Caco-2 (cell line): ENCODE results near the gene GNG3. TPM values are rescaled to one million over a fixed set of nuclear protein-coding genes. Genes with fewer than 3 reads are reported as not detected.
"Not testable (repeated sequence)": the region's sequence is repeated elsewhere in the genome, so short reads cannot be mapped to it uniquely, and the experiment has no call there.

Source experiments
- BruUV-seq: library from RNA; stranded (reverse); fragments of 400-500 nt; replicated peaks from 2 replicates; lab custom pipeline; 2021; lab: Mats Ljungman, UMichigan
- CTCF ChIA-PET: fragments of 300-600 bp; sonication (Branson Sonifier 250); formaldehyde crosslinking; loops from one replicate; lab custom pipeline; 2022; ENCODE audit warnings: antibody characterized with exemption; lab: Charles Lee
- POLR2A ChIA-PET: fragments of 300-600 bp; sonication (Branson Sonifier 250); formaldehyde crosslinking; loops from one replicate; lab custom pipeline; 2022; ENCODE audit warnings: antibody characterized with exemption; lab: Charles Lee
- DNase-seq, 2 experiments: peaks; one replicate each; pipeline versions ENCODE4 v3.0.0 to v3.0.0-alpha.2; 2020 to 2022
- H3K27me3 ChIP-seq: replicated peaks from 2 replicates; pipeline ENCODE4 v1.6.0; 2011; ENCODE audit warnings: low read length; ENCODE audit not compliant: control insufficient read depth, insufficient read depth
- H3K36me3 ChIP-seq: 2 replicates; pipeline ENCODE4 v1.5.1; 2011; ENCODE audit warnings: low read length; ENCODE audit not compliant: control insufficient read depth, insufficient read depth
- H3K4me1 ChIP-seq: fragments of 250-450 bp; sonication (Bioruptor Pico); 2 replicates; pipeline ENCODE4 v1.5.1; 2020; ENCODE audit warnings: mild to moderate bottlenecking
- H3K4me3 ChIP-seq: 2 replicates; pipeline ENCODE4 v1.5.1; 2011; ENCODE audit warnings: low read depth, mild to moderate bottlenecking, control low read depth, low read length
- H3K9me3 ChIP-seq: fragments of 250-450 bp; sonication (Bioruptor Pico); 2 replicates; pipeline ENCODE4 v1.5.1; 2020; ENCODE audit warnings: mild to moderate bottlenecking, moderate library complexity
- H3K27ac Mint-ChIP-seq: one replicate; pipeline ENCODE4 v1.8.0; 2022; ENCODE audit warnings: mixed read lengths; ENCODE audit not compliant: unreplicated experiment
- H3K27me3 Mint-ChIP-seq: one replicate; pipeline ENCODE4 v1.8.0; 2022; ENCODE audit warnings: mixed read lengths; ENCODE audit not compliant: insufficient read depth, unreplicated experiment
- H3K36me3 Mint-ChIP-seq: one replicate; pipeline ENCODE4 v1.8.0; 2022; ENCODE audit warnings: mild to moderate bottlenecking, mixed read lengths; ENCODE audit not compliant: insufficient read depth, unreplicated experiment
- H3K4me1 Mint-ChIP-seq: one replicate; pipeline ENCODE4 v1.8.0; 2022; ENCODE audit warnings: low read depth, mixed read lengths; ENCODE audit not compliant: unreplicated experiment
- H3K4me3 Mint-ChIP-seq: one replicate; pipeline ENCODE4 v1.8.0; 2022; ENCODE audit warnings: mild to moderate bottlenecking, moderate library complexity, mixed read lengths; ENCODE audit not compliant: unreplicated experiment
- H3K9me3 Mint-ChIP-seq: one replicate; pipeline ENCODE4 v1.8.0; 2022; ENCODE audit warnings: mixed read lengths; ENCODE audit not compliant: unreplicated experiment
- intact Hi-C: fragments of 100-400 bp; cut with micrococcal nuclease; formaldehyde crosslinking; loops from one replicate; pipeline ENCODE4 v1.10.0; 2022; ENCODE audit not compliant: unreplicated experiment
- total RNA-seq: library from RNA; stranded (reverse); gene quantifications from 2 replicates; pipeline ENCODE4 v1.2.3, GENCODE V29; 2022
- TF ChIP-seq, protein P1 (sequence below), 2 experiments: fragments of 200-600 bp in 1 of 2; IDR thresholded peaks; 1 replicate in 1 of 2; 2 replicates in 1 of 2; pipeline versions ENCODE4 v1.5.1 to v1.8.0; 2011 to 2022; ENCODE audit warnings: antibody characterized with exemption in 1 of 2, control low read depth in 1 of 2, inconsistent platforms in 1 of 2, low read depth in 1 of 2, low read length in 1 of 2, mild to moderate bottlenecking in 1 of 2, moderate library complexity in 1 of 2; ENCODE audit not compliant: insufficient read depth in 1 of 2, severe bottlenecking in 1 of 2, unreplicated experiment in 1 of 2

GNG3 gene
- total RNA-seq, 1 experiment from 2014 or later: not detected

DNA sequence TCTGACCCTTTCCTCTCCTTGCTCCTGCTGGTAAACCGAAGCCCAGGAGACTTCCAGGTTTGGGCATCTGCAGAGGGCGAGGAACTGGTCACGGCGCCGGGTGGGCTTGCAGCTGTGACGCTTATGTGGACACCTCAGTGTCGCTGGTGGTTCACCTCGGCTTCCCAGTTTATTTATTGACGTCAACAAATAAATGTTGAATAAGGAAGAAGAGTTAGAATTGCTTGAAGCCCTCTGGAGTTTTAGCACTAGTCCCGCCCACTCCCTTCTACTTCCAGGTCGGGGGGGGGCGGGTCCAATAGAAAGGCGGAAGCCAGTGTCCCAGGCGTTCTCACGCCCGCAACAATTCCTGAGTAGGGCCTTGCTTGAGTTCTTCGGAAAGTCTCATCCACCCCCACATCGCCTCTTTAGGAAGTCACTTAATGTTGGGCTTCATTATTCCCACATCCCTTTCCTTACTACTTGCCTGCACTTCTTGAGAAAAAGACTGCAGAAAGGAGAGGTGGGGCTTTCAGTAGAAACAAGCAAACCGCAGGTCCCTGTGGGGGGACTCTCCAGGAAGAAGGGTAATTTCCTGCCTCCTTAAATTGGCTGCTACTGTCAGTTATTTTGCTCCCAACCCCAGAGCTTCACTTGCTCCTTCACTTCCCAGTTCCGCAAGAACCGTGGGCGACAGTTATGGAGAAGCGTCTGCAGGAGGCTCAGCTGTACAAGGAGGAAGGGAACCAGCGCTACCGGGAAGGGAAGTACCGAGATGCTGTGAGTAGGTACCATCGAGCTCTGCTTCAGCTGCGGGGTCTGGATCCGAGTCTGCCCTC, 20.9 kb downstream of the GNG3 start, which contains the start of gene TTC9C:
Gene TTC9C, plus strand, starts transcription at position 316 of the 818 bp plus-strand sequence. Its CDS starts 363 bp downstream, at position 679.
- H3K4me3 ChIP-seq: peak within 1 kb of the TSS; percentile 94
- TF ChIP-seq, protein P1, sequence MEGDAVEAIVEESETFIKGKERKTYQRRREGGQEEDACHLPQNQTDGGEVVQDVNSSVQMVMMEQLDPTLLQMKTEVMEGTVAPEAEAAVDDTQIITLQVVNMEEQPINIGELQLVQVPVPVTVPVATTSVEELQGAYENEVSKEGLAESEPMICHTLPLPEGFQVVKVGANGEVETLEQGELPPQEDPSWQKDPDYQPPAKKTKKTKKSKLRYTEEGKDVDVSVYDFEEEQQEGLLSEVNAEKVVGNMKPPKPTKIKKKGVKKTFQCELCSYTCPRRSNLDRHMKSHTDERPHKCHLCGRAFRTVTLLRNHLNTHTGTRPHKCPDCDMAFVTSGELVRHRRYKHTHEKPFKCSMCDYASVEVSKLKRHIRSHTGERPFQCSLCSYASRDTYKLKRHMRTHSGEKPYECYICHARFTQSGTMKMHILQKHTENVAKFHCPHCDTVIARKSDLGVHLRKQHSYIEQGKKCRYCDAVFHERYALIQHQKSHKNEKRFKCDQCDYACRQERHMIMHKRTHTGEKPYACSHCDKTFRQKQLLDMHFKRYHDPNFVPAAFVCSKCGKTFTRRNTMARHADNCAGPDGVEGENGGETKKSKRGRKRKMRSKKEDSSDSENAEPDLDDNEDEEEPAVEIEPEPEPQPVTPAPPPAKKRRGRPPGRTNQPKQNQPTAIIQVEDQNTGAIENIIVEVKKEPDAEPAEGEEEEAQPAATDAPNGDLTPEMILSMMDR (IDR thresholded peaks at IDR 0.05; ENCODE audit: insufficient read depth in 1 of 2, low read depth in 1 of 2, low read length in 1 of 2, severe bottlenecking in 1 of 2, unreplicated experiment in 1 of 2): no peak
- TSS peak; percentile 70 for BruUV-seq
- no peaks in the 10 kb centered on the region for H3K9me3 ChIP-seq
- H3K4me1 Mint-ChIP-seq: peaks cover 23% of the 10 kb centered on the region
- CTCF ChIA-PET: interaction anchor here (0.6 to 4.0 kb wide), 5 partner anchors 25 to 247 kb away, joined by 3 to 21 read pairs (median 4); partner anchors contain the start of genes EEF1G, TMEM179B and ZBTB3
- peaks cover 17% of the 10 kb centered on the region for H3K4me1 ChIP-seq
- DNase-seq: peak; percentile 86 to 87
- peak within 1 kb of the TSS; percentile 98 for H3K27ac Mint-ChIP-seq
- H3K36me3 Mint-ChIP-seq: peaks cover 87% of the 10 kb centered on the region
- peak within 1 kb of the TSS; percentile 99 for H3K4me3 Mint-ChIP-seq
- H3K27me3 Mint-ChIP-seq: no peaks in the 10 kb centered on the region
- H3K36me3 ChIP-seq: no peaks in the 10 kb centered on the region
- H3K27me3 ChIP-seq: no peaks in the 10 kb centered on the region
- no peaks in the 10 kb centered on the region for H3K9me3 Mint-ChIP-seq
- intact Hi-C loops: loop anchor here (2.0 to 10.0 kb wide), 4 partner anchors 24 to 126 kb away; partner anchors contain the start of genes TAF6L and TMEM179B
- POLR2A ChIA-PET: interaction anchor here (0.6 to 4.8 kb wide), 18 partner anchors 15 to 161 kb away, joined by 3 to 71 read pairs (median 12); partner anchors contain the start of genes C11orf98, CSKMT, INTS5 and LBHD1

DNA sequence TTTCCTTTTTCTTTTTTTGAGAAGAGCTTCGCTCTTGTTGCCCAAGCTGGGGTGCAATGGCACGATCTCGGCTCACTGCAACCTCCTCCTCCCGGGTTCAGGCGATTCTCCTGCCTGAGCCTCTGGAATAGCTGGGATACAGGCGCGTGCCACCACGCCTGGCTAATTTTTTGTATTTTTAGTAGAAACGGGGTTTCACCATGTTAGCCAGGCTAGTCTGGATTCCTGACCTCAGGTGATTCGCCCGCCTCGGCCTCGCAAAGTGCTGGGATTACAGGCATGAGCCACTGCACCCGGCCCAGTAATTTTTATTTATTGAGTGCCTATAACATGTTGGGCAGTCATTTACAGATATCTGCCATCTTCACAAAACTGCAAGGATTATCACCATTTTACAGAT, 22.6 kb downstream of the GNG3 start:
- H3K36me3 ChIP-seq, BruUV-seq, H3K4me1 ChIP-seq, H3K27me3 ChIP-seq, H3K4me3 ChIP-seq, H3K27ac Mint-ChIP-seq, DNase-seq, H3K9me3 Mint-ChIP-seq, intact Hi-C loops, H3K27me3 Mint-ChIP-seq, H3K9me3 ChIP-seq: not testable (repeated sequence)
- CTCF ChIA-PET: interaction anchor here (0.7 to 1.8 kb wide), 2 partner anchors 56 to 190 kb away, joined by 4 to 6 read pairs; no protein-coding TSS in a partner anchor
- H3K4me1 Mint-ChIP-seq: peaks cover 11% of the 10 kb centered on the region
- H3K36me3 Mint-ChIP-seq: peaks cover 72% of the 10 kb centered on the region
- peak overlapping the region; percentile 99 for H3K4me3 Mint-ChIP-seq
- POLR2A ChIA-PET: interaction anchor here (0.7 to 4.8 kb wide), 2 partner anchors 24 to 35 kb away, joined by 4 to 71 read pairs; partner anchors contain the start of gene ZBTB3

DNA sequence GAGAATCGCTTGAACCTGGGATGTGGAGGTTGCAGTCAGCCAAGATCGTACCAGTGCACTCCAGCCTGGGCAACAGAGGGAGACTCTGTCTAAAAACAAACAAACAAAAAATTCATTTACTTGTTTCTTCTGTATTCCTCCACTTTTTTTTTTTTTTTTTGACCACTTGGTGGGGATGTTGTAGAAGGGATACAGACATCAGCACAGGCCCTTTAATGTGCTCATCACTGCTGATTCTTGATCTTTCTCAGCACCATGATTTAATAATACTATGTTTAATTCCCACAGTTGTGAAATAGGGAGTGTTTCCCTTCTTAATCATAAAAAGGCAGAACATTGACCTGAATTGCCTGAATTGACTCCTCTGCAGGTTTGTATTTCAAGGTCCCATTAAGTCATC, 25.4 kb downstream of the GNG3 start:
- no peak overlapping the region for H3K4me3 ChIP-seq
- no peak for DNase-seq
- H3K4me3 Mint-ChIP-seq: no peak overlapping the region
- no peak overlapping the region for H3K27ac Mint-ChIP-seq
- BruUV-seq: no TSS peak
- no peaks in the 10 kb centered on the region for H3K27me3 Mint-ChIP-seq
- H3K36me3 ChIP-seq: no peaks in the 10 kb centered on the region
- intact Hi-C loops: no loop called here
- peaks cover 62% of the 10 kb centered on the region for H3K36me3 Mint-ChIP-seq
- H3K4me1 ChIP-seq: peaks cover 5% of the 10 kb centered on the region
- H3K4me1 Mint-ChIP-seq: peaks cover 4% of the 10 kb centered on the region
- no peaks in the 10 kb centered on the region for H3K9me3 ChIP-seq
- no peaks in the 10 kb centered on the region for H3K27me3 ChIP-seq
- ChIA-PET POLR2A (no interaction called here), CTCF (interaction anchor here (0.6 kb wide), 1 partner anchor 34 kb away, joined by 3 read pairs; no protein-coding TSS in a partner anchor)
- H3K9me3 Mint-ChIP-seq: no peaks in the 10 kb centered on the region
- TF ChIP-seq, protein P1 (IDR thresholded peaks at IDR 0.05; ENCODE audit: insufficient read depth in 1 of 2, low read depth in 1 of 2, low read length in 1 of 2, severe bottlenecking in 1 of 2, unreplicated experiment in 1 of 2): no peak
